Astrocyte of the cerebellum (primary cell): ENCODE data around the gene C2orf92.

Experiments used
- DNase-seq: peaks from one replicate; pipeline ENCODE4 v3.0.0-alpha.2; 2011; ENCODE audit warnings: low read depth
- H3K4me3 ChIP-seq: 2 replicates; pipeline ENCODE4 v1.5.1; 2011; ENCODE audit warnings: mild to moderate bottlenecking, low read depth, low read length, moderate library complexity
- CTCF ChIP-seq: IDR thresholded peaks from 2 replicates; pipeline ENCODE4 v1.5.1; 2012; ENCODE audit warnings: low read length, low read depth, moderate library complexity, mild to moderate bottlenecking; ENCODE audit errors: missing control alignments
- in situ Hi-C: cut with HindIII; loops from 2 replicates; pipeline ENCODE4 v1.10.0; 2017; ENCODE audit warnings: low sequenced_read_pairs

The C2orf92 gene

GRCh38 chr2:97728091-97728731 is 58.7 kb downstream of the C2orf92 start:
- H3K4me3 ChIP-seq, result no peak overlapping the region
- in situ Hi-C loops, result no loop called here
- no peak for DNase-seq
- no peak for TF ChIP-seq CTCF

GRCh38 chr2:97730245-97730644 is 60.7 kb downstream of the C2orf92 start:
- no peak for TF ChIP-seq CTCF
- no peak for DNase-seq
- no peak overlapping the region for H3K4me3 ChIP-seq
- in situ Hi-C loops, result no loop called here

- no peak for TF ChIP-seq CTCF
- no peak overlapping the region for H3K4me3 ChIP-seq
- no peak for DNase-seq
- in situ Hi-C loops, result no loop called here
Observed at GRCh38 chr2:97731274-97732020, 61.9 kb downstream of the C2orf92 start.

GRCh38 chr2:97732436-97733340 is 63.2 kb downstream of the C2orf92 start:
- DNase-seq, result no peak
- H3K4me3 ChIP-seq, result no peak overlapping the region
- in situ Hi-C loops, result no loop called here
- no peak for TF ChIP-seq CTCF

- in situ Hi-C loops, result no loop called here
- no peak for TF ChIP-seq CTCF
- H3K4me3 ChIP-seq, result no peak overlapping the region
- DNase-seq, result no peak
Observed at GRCh38 chr2:97733341-97734035, 64.0 kb downstream of the C2orf92 start.
